ENCODE data around the gene FOXP1.

DNA sequence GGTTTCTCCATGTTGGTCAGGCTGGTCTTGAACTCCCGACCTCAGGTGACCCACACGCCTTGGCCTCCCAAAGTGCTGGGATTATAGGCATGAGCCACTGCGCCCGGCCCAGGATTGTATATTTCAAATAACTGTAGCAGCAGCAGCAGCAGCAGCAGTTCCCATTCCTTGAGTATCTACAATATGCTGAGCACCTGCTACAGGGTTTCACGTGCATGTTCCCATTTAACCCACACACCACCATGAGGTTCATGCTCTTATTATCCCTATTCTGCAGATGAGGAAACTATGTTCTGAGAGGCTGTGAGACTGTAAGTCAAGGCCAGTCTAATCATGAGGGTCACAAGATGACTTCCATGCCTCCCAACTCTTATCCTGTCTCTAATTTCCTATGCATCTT, 30.9 kb upstream of the FOXP1 start:
- no peak for TF ChIP-seq PHF8 (CRISPR knock-in tag; IDR thresholded peaks at IDR 0.05)
- no peak for TF ChIP-seq ZNF20 (CRISPR knock-in tag; IDR thresholded peaks at IDR 0.05)
- TF ChIP-seq PHF20 (CRISPR knock-in tag; IDR thresholded peaks at IDR 0.05), result no peak
- no peak for TF ChIP-seq RARG (CRISPR knock-in tag; IDR thresholded peaks at IDR 0.05; ENCODE audit: low read depth)
- TF ChIP-seq, protein P1, sequence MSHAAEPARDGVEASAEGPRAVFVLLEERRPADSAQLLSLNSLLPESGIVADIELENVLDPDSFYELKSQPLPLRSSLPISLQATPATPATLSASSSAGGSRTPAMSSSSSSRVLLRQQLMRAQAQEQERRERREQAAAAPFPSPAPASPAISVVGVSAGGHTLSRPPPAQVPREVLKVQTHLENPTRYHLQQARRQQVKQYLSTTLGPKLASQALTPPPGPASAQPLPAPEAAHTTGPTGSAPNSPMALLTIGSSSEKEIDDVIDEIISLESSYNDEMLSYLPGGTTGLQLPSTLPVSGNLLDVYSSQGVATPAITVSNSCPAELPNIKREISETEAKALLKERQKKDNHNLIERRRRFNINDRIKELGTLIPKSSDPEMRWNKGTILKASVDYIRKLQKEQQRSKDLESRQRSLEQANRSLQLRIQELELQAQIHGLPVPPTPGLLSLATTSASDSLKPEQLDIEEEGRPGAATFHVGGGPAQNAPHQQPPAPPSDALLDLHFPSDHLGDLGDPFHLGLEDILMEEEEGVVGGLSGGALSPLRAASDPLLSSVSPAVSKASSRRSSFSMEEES (CRISPR knock-in tag; IDR thresholded peaks at IDR 0.05), result no peak
- TF ChIP-seq ZZZ3 (CRISPR knock-in tag; IDR thresholded peaks at IDR 0.05; ENCODE audit: borderline replicate concordance), result no peak
- no peak for TF ChIP-seq FOXJ3 (CRISPR knock-in tag; IDR thresholded peaks at IDR 0.05; ENCODE audit: borderline replicate concordance)
- no peak for TF ChIP-seq SMYD3 (CRISPR knock-in tag; IDR thresholded peaks at IDR 0.05)
- TF ChIP-seq EP300 (IDR thresholded peaks at IDR 0.05; ENCODE audit: low read depth in 2 of 2, low read length in 2 of 2), result no peak
- TF ChIP-seq EP300 (CRISPR knock-in tag; IDR thresholded peaks at IDR 0.05; ENCODE audit: borderline replicate concordance), result no peak
